ENCODE measurements around the gene FGFR3.

FGFR3 gene

DNA sequence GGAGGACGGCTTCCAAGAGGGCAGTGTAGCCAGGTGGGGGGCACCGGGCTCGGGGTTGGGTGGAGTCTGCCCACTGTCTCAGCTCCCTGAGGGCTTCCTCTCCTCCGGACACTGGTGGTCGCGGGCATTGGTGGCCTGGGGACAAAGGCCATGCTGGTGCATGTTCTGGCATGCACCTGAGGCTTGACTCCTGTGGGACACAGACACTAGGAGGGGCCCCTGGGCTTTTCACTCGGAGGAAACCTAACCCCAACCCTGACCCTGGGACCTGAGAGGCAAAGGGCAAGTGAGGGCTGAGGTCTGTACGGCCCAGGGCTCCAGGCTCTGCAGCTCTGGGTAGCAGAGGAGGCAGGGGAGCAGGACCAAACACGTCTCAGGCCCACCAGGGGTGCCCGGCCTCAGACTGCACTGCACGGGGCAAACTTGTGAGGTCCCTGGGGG is 22.3 kb upstream of the FGFR3 start:
- no peak for DNase-seq (ENCODE audit: low spot score)

- DNase-seq (ENCODE audit: low spot score) = no peak
Measured at GRCh38 chr4:1771555-1772305, 21.4 kb upstream of the FGFR3 start.

- no peak for DNase-seq (ENCODE audit: low spot score)
Measured at GRCh38 chr4:1772853-1773538, 20.1 kb upstream of the FGFR3 start.

DNA sequence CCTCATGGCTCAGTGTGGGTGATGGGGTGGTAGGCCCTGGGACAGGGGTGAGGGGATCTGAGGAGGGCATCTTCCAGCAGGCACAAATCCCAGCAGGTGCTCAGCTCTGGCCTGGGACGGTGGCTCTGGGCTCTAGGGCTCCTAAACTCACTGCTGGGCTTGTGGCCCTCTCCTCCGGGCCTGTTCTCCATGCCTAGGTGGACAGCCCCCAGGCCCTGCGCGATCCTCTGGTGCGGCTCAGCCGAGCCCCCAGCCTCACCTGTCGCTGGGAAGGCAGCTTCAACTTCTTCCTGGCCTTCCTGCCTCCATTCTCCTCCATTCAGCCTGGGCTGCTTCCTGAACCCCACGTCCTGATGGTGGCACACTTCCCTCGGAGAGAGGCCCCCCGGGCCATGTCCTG is 19.3 kb upstream of the FGFR3 start:
- no peak for DNase-seq (ENCODE audit: low spot score)

DNA sequence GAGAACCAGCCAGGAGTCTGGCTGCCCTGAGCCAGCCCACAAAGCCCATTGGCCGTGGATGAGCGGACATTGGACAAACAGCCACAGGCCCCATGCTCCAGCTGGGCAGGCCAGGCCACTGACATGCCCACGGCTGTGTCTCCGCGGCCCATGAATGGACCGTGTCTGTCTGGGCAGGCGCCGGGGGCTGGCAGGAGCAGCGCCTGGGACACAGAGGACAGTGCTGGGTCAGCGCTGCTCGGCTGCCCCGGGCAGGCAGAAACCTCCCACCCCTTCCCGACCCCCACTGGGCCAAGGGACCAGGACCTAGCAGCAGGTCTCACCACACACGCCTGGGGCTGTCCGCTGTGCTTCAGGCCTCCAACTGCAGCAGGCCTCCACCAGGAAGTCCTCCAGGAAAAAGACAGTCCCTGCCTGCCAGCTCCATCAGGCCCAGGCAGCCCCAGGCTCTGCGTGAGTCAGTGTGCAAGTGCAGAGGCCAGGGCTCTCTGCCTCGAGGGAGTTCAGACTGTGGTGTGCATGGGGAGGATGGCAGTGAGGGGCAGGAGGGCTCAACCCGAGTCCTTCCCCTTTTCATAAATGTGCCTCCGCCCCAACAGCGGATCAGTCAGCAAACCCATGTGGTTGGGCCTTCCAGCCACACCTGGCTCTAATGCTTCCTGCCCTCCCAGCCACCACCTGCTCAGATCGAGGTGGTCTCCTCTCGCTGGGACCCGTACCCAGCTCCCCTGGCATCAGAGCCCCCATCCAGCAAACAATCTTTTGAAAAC is 17.2 kb upstream of the FGFR3 start:
- no peak for DNase-seq (ENCODE audit: low spot score)

DNA sequence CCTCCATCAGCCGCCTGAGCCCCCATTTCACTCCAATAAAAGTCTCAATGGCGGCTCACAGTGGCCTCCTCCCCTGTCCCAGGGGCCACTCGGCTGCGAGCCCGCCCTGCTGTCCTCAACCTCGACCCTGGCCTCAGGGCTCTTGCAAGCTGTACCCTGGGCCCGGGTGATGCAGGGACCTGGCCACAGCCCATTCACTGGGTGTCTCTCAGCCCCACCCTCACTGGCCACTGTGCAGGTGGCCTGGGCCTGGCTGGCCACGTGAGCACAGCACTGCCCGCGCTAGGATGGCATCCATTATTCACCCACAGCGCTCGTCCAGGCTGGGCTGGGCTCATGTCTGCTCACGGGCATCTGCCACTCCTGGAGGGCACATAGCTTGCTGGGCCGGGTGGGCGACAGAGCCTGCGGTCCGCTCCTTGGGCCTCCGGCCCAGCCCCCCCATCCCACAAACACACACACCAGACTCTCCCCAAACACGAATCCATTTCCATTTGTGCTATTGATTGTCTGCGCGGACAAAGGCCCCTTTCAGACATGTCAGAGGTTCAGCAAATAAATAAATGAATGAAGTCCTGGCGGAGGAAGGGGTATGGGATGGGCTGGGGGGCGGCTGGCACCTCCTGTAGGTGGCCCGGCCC is 16.5 kb upstream of the FGFR3 start:
- no peak for DNase-seq (ENCODE audit: low spot score)

DNA sequence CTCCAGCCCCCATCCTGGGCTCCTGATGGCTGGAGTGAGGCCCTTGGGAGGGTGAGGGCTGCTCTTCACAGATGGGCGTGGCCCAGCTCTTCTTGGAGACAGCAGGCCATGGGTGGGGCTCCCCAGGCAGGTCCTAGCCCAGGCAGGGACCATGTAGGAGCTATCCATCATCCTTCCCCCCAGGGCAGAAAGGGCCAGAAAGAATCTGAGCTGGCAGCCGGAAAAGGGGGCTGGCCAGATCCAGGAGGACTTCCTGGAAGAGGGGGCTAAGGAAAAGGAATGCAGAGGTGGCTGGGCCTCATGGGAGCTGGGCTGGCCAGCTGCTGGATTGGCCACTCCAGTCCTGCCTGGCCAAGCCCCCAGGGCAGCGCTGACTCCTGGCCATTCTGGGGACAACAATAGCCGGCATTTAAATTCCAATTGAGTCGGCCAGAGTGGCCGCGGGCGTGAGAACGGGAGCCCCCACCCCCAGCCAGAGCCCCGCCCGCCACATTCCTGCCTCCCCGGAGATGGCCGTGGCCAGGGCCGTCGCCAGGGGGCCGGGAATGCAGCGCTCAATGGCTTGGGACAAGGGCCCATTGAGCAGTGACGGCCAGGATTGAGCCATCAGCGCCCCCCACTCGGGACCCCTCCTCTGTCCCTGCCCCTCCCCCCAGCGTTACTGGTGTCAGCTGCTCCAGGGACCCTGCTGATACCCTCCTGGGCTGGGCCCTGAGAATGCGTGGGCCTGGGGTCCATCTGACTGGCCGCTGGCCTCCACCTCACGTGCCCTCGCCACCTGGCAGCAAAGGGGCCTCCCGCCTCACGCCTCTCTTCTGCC is 15.1 kb upstream of the FGFR3 start:
- DNase-seq (ENCODE audit: low spot score) = no peak

DNA sequence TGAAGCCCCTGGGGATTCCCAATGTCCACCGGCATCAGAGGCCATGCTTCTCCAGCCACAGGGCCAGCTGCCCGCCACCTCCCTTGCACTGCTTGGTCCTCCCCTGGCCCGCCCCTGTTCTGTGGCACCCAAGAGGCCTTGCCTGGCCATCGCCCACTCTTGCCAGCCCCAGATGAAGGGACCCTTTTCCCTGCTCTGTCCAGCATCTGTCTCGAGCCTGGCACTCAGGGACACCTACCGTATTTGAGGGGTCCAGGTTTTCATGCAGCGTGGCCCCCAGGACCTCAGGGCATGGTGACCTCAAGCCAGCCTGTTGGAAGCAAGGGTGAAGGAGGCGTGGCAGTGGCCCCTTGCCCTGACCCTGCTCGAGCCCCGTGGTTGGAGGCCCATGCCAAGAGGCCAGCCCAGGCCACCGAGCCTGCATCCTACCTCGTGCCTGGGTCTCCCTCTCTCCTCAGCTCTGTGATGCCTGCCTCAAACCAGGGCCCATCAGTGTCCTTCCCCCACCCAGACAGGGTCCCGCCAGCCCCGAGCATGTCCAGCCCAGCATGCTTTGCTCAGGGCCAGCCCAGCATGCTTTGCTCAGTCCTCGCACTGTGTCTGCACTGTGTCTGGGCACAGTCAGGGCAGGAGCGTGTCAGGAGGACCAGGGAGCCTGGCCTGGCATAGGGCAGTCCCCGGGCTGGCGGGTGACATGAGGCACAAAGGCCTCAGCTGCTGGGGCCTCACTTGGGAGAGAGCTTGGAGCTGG is 14.3 kb upstream of the FGFR3 start:
- DNase-seq (ENCODE audit: low spot score) = no peak

DNA sequence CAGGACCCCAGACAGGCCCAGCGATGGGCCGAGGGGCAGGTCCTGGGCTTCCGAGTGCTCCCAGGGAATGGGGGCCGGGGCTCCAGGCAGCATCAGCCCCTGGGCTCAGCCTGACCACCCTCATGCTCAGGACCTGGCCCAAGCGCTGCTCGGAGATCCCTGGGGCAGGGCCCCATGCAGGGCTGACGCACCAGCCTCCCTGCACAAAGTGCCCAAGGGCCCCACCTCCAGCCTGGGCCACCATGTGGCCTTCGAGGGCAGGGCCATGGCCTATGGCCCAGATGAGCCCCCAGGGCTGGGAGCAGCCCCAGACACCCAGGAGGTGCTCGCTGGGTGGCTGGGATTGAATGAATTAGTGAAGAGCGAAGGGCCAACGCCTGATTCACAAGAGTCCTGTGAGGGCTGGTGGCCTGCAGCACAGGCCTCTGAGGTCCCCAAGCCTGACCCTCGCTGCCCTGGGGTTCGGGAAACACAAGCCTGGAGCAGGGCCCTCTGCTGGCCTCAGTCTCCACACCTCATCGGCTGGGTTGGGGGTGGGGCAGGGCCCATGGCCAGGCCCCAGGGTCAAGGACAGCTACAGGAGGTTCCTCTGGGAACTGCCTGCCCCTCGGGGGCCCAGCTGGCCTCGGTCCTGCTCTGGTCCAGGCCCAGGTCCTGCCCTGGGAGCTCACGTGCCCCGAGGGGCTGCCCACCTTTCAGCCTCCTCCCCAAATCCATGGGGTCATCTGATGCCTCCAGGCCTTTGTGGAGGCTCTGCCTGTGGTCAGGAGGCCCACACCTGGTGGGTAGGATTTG is 13.3 kb upstream of the FGFR3 start:
- DNase-seq (ENCODE audit: low spot score) = no peak

- DNase-seq (ENCODE audit: low spot score) = no peak
Measured at GRCh38 chr4:1780435-1780834, 12.7 kb upstream of the FGFR3 start.

GRCh38 chr4:1783015-1783414 is 10.1 kb upstream of the FGFR3 start:
- no peak for DNase-seq (ENCODE audit: low spot score)

DNA sequence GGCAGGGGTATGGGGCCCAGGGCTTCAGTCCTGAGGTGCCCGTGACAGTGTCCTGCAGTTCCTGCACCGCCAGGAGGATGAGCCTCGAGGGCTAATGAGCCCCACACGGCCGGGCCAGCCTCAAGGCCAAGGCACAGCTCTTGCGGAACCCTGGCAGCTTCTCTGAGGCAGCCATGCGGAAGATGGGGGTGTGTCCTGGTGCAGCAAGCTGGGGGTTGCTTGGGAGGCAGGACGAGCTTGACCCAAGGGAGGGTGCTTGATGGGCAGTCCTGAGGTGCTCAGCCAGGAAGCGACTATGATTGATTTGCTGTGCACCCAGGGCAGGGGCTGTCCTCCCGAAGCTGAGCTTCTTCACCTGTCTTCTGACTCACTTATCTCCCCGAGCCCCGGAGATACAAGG is 9.1 kb upstream of the FGFR3 start:
- no peak for DNase-seq (ENCODE audit: low spot score)

DNA sequence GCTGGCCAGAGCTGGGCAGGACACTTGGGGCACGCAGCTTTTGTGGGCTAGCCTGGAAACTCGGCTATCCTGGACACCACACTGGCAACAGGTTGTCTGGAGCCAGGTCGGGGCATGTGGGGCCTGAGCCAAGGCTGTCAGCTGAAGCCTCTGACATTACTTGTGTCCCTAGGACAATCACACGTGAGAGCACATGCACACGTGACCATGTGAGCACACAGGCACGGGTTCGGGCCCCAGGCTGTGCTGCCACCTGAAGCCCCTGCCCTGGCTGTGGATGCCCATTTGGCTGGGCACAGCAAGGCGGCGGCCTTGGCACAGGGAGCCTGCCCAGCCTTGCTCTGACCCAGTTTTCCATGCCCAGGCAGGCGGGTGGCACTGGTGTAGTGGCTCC is 8.7 kb upstream of the FGFR3 start:
- DNase-seq (ENCODE audit: low spot score) = no peak

DNA sequence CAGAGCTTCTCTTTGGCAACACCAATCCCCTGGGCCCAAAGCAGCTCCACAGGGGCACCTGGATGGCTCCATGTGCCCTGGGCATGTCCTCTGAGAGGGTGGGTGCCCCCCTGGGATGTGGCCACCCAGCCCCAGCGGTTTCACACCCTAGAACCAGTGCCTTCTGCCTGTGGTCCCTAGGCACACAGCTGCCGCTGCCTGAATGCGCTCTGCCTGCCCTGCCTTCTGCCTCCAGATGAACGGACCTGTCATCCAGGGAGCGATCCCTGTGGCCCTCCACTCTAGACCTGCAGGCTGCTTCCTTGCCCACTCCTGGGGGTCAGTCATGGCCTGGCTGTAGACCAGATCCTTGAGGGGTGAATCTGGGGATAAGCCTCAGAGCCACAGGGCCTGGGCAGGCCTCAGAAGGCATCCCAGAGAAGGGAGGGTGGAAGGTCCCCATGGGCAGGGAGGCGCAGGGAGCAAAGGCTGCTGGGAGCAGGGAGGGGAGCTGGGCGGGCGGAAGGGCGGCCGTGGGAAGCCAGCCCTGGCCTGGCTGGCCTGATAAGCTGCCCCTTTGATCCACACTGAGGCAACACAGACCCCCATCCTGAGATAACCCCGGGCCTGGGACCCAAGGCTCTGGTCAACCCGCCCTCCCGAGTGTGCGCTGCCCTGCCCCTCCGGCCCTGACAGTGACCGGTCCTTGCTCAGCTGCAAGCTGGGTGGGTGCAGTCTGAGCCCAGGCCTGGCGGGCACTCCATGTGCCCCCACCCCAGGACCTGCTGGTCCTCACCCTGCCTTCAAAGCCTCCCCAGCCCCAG is 8.1 kb upstream of the FGFR3 start:
- DNase-seq (ENCODE audit: low spot score) = no peak

DNA sequence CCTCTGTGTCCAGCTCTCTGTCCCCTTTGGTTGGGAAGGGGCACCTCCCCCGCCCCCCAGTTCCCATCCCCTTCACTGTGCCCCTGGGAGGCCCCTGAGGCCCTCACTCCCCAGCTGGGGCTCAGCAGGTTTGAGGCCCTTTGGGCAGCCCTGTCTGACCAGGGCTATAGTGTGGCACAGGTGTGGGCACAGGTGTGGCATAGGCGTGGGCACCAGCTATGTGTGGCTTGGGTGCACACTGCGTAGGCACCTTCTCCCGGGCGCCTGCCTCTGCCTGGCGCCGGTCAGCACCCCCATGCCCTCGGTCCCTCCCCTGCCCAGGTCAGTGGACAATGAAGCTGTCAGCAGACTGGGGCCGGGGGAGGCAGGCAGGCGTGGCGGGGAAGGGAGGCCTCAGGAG is 7.5 kb upstream of the FGFR3 start:
- no peak for DNase-seq (ENCODE audit: low spot score)

- no peak for DNase-seq (ENCODE audit: low spot score)
Measured at GRCh38 chr4:1786544-1787362, 6.3 kb upstream of the FGFR3 start.

DNA sequence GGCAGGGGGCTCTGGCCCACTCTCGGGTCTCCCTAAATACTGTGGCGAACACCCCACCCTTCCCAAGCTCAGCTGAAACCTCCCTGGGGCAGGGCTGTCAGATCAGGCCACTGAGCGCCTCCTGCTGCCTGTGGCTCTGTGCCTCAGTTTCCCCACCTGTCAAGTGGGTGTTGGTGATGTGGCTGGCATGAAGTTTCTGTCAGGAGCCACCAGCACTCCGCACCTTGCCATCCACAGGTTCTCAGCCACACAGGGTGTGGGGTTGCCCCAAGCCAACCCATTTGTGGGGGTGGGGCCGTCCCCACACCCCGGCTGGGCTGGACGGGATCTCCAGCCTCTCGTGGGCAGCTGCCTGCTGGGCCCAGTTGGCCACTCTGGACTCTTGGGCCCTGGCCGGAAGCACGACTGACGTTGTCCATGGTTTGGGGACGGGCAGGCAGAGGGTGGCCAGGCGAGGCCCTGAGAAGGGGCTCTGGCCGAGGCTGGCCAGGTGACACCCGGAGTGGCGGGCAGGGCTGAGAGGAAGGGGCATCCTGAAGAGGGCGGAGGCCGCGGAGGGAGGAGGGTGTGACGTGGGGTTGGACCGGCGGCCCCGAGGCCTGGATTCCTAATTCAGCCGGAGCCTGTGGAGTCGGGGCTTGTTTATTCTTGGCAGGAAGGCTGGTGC is 5.5 kb upstream of the FGFR3 start:
- DNase-seq (ENCODE audit: low spot score) = no peak

Measured in CD4-positive, alpha-beta T cell treated with Interleukin-6 at 100 ng/mL for 8 hours (primary cell).